CD4-positive, alpha-beta T cell treated with Interleukin-4 for 4 hours (primary cell): ENCODE measurements around the gene RANGRF.
A peak's percentile ranks its signal among the peaks of the same experiment; 100 is the strongest.

Source experiments
- DNase-seq: peaks from one replicate; pipeline ENCODE4 v3.0.0-alpha.2; 2020

RANGRF gene

DNA sequence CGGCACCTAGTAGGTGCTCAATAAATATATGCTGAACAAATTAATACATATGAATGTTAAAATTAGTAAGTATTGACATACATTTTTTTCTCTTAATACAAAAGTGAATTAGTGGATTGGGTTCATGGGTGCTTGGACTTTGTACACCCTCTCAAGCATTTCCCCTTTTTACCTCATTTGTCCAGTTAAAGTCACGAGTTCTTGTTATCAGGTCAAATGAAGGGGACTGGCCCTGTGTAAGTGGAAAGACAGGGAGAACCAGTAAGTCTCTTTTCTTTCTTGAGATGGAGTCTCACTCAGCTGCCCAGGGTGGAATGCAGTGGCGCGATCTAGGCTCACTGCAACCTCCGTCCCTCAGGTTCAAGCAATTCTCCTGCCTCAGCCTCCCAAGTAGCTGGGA is 13.7 kb upstream of the RANGRF start:
- no peak for DNase-seq

GRCh38 chr17:8275421-8276290 is 12.8 kb upstream of the RANGRF start:
- no peak for DNase-seq

- no peak for DNase-seq
Measured at GRCh38 chr17:8277317-8277716, 11.2 kb upstream of the RANGRF start.

DNA sequence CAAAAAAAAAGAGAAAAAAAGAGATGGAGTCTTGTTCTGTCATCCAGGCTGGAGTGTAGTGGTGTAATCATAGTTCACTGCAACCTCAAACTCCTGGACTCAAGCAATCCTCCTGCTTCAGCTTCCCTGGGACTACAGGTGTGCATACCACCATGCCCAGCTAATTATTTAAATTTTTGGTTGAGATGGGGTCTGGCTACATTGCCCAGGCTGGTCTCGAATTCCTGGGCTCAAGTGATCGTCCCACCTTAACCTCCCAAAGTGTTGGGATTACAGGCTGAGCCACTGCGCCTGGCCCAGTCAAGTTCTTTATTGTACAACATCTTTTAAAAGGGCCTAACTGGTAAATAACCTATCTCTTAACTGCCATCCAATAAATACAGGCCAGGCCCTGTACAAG is 6.1 kb upstream of the RANGRF start:
- no peak for DNase-seq

GRCh38 chr17:8283356-8283755 is 5.1 kb upstream of the RANGRF start:
- no peak for DNase-seq

- peak; percentile 10 for DNase-seq
Measured at GRCh38 chr17:8284126-8284525, 4.3 kb upstream of the RANGRF start.

DNA sequence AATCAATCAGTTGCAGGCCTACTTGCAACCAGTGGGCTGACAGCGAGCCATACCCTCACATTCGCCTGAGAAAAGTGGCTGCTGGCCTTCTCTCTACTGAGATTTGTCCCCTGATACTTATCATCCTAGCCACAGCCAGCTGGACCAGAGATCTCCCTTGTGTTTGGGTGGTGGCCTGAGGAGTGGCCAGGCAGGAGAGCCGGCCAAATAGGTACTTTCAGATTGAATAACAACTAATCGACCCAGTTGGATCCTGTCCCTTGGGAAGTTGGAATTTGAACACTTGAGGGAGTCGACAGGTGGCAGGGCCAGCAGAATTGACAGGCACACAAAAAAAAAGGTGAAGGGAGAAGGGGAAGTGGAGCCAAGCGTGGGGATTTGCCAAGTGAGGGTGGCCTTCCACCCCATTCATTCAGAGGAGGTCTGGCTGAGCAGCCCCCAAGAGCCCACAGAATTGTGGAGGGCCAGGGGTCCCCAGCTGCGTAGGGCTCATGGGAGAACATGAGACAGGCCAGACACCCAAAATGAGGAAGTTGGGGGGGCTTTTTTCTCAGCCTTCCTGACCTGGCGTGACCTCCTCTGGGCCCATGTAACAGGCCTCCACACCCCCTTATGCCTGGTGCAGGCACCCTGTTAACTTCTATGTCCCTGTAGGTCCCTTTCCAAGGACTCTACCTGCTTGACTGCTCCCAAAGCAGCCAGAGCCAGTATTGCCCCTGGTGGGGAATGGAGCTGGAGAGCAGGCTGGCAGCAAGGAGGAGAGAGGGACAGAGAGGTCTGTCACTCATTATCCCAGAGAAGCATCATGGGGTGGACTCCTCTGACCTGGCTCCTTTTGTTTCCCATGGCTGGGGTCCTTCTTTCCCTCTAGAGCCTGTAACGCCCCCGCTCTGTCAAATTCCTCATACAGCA is 2.9 kb upstream of the RANGRF start:
- DNase-seq = no peak

DNA sequence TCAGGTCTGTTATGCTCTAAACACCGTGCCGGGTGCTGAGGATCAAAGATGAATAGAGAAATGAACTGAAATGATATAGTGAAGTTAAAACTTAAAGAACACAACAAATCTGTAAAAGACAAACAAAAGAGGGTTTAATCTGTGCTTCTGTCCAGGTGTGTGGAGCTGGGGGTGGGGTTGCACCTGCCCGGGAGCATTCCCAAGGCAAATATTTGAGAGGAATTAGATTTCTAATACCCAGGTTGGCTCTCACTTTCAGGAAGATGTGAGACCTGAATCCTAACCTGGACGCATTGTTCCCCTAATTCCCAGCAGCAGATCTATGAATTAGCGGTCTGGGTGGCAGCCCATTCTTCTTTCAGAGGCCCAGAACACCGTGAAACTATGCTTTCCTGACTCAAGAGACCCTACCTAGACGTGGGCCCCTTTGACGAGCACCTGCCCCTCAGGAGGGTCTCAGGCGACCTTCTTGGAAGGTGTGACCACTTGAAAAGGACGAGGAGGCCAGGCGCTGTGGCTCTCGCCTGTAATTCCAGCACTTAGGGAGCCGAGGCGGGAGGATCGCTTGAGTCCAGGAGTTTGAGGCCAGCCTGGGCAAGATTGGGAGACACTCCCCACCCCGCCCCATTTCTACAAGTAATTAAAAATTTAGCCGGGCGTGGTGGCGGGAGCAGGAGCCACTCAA is 677 bp upstream of the RANGRF start:
- DNase-seq = no peak

DNA sequence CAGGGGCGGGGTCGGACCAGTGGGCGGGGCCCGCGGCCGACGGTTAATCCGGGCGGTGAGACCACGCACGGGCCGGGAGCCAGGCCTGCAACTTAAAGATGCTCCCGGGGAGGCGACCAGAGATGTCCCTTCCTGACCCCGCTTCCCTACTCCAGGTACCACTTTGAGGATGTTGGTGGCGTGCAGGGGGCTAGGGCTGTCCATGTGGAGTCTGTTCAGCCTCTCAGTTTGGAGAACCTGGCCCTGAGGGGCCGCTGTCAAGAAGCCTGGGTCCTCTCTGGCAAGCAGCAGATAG is 580 bp downstream of the RANGRF start:
- peak; percentile 54 for DNase-seq

DNA sequence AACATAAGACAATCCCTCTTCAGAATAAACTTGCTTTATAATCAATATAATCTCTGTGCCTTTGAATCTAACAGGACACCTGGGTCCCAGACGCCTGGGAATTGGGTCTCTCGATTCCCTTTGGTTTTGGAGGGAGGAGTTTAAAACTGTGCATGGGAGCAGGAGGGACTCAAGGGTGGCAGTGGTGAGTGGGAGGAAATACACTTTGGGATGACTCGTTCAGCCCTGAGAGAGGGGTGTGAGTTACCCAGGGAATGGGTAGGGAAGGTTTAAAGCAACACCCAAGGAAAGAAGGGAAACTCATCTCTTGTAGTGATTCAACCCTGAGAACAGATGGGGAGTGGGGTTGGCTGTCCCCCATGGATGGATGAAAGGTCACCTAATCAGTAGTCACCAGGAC is 1.6 kb downstream of the RANGRF start:
- DNase-seq = no peak

DNA sequence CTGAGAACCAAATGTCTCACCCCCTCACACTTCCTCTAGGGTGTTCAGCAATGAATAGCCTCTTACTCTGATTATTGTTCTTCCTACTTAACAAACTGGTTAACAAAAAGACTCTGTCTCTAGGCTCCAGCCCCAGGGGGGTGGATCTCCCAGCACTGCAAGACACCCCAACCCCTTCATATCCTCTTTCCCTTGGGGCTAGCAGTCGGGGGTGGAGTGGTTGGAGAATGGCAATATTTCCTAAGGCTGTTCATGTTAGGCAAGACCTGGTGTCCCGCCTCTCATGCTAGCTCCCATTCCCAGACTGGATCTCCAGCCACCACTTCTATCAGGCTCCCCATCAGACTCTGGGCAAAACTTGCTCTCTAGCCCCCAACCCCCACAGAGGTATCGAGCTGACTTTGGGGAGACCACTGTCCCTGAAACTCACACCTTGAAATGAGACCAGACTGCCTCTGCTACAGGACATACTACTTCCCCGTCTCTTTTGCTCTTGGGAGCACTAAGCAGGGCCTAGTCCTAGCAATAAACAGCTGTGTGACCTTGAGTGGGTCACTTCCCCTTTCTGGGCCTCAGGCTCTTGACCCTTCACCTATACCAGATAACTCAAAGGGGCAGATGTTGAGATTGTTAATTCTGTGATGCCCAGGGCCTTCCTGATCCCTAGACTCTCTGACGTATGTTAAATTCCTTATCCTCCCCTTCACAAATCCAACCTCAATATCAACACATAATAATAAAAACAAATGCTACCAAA is 4.3 kb downstream of the RANGRF start:
- no peak for DNase-seq

DNA sequence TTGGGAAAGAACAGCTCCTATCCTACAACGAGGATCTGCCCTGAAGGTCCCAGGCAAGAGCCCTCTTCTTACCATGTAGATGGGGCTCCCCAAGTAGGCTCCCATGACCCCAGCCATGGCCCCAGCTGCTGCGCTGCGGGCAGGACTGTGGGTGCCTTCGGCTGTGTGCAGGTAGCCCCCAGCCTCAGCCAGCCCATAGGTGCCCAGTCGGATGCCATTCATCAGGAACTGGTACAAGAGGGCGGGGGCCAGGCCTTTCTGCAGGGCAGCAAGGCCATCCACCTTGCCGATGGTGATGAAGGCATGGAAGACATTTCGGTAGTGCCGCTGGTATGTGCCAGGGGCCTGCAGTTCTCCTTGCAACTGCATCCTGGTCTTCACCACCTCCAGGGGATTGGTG is 5.9 kb downstream of the RANGRF start:
- DNase-seq = no peak

- no peak for DNase-seq
Measured at GRCh38 chr17:8294814-8295316, 6.4 kb downstream of the RANGRF start.

DNA sequence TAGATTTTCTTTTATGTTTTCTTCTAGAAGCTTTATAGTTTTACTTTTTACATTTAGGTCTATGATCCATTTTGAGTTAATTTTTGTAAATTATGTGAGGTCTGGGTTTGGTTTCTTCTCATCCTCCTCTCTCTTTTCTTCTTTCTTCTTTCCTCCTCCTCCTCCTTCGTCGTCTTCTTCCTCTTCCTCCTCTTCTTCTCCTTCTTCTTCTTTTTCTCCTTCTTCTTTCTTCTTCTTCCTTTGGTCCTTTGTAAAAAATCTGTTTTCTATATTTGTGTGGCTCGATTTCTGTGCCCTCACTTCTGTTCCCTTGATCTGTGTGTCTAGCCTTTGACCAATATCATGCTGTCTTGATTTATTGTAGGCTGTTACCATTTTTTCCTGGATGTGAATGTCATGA is 11.8 kb downstream of the RANGRF start:
- no peak for DNase-seq

DNA sequence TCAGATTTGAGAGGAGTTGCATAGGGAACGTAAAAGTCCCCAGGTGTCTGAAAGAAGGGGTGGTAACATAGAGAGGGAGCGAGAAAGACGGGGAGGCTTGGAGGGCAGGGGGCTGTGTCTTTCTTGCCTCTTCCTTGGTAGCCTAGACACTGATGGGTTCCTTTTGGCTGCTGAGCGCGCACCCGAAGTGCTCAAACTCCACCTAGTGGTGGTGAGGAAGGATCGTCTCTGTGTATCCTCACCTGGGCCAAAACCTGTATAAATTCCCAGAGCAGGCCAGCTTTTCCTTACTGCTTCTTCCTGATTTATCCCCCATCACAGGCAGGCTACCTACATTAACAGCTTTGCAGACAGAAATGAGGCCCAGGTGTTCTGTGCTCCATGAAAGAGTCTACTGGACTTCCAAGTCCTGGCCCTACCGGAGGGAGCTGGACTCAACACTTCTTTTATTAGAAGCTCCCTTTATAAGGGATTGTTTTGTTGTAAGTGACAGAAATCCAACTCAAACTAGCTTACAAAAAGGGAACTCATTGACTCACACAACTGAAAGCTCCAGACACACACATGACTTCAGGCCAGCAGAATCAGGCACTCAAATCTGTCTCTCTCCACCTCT is 12.3 kb downstream of the RANGRF start:
- peak; percentile 77 for DNase-seq

- no peak for DNase-seq
Measured at GRCh38 chr17:8310601-8311123, 22.2 kb downstream of the RANGRF start.

DNA sequence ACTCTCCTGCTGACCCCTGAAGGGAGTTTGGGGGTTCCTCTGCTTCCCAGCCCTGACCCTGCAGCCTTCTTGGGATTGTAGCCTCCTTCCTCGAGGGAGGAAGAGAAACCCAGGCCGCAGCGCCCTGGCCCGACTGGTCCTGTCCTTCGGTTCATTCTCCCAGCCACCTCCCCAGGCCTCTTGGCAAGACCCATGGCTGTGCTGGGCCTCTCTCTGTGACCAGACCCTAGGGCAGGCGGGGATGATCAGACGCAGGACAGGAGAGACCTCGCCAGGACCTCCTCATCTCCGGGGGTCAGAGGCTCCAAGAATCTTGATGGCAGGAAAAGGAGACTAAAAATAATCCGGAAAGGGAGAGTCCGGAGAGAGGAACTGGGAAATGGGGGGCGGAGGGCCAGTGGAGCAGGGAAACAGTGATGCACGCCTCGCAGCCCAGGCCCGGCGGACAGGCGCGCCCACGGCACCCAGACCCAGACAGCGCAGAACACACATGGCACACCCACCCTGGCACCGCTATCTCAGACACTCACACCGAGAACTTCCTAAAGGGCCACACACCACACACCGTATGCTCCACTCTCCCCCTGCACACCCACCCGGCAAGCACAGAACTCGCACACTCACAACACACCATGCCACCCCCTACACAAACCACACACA is 22.8 kb downstream of the RANGRF start:
- DNase-seq = no peak

GRCh38 chr17:8312251-8312650 is 23.8 kb downstream of the RANGRF start:
- no peak for DNase-seq

- DNase-seq = no peak
Measured at GRCh38 chr17:8312726-8313600, 24.5 kb downstream of the RANGRF start.
